Measurements from ENCODE around the gene DNAH9.
A peak's percentile ranks its signal among the peaks of the same experiment; 100 is the strongest.

Gene DNAH9

GRCh38 chr17:11852912-11853311 lies 254.6 kb downstream of the DNAH9 start:
- DNase-seq (ENCODE audit: low read depth in 1 of 2, low spot score in 1 of 2): no peak
- in situ Hi-C loops (cut with HindIII; ENCODE audit: low pct_unique_long_range_greater_than_20kb, low sequenced_read_pairs): no loop called here
- no peak for TF ChIP-seq JUND (IDR thresholded peaks at IDR 0.05; ENCODE audit: low read depth)

DNA sequence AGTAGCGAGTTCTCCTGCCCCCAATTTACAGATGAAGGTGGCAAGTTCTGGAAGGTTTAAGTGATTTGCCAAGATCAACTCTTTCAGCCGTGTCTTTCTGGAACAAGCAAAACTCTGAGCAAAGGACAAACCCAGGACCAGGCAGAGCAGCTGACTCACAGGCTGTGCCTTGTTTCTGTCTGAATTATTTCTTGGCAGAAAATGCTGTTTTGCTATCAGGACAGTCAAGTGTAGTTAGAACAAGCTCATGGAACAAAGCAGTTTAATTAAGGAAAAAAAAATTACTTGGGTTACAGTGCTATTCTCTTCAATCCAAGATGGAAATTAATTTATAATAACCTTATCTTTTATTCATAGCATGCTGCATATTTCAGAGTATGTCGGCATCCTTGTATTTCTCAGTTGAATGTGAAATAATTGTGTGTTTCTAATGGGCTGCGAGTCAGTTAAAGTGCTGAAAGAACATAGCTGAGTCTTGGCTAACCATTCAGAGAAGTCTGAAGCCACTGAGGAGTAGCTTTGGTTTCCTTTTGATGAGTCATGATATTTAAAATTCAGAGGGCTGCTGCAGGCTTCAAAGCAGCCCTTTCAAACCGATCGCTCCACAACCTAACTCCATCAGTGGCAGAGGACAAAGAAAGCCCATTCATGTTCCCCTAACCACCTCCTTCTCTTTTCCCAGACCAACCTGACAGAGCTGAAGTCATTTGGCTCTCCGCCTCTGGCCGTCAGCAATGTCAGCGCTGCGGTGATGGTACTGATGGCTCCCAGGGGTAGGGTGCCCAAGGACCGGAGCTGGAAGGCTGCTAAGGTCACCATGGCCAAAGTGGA lies 255.3 kb downstream of the DNAH9 start:
- TF ChIP-seq JUND (IDR thresholded peaks at IDR 0.05; ENCODE audit: low read depth): no peak
- in situ Hi-C loops (cut with HindIII; ENCODE audit: low pct_unique_long_range_greater_than_20kb, low sequenced_read_pairs): no loop called here
- no peak for DNase-seq (ENCODE audit: low read depth in 1 of 2, low spot score in 1 of 2)

DNA sequence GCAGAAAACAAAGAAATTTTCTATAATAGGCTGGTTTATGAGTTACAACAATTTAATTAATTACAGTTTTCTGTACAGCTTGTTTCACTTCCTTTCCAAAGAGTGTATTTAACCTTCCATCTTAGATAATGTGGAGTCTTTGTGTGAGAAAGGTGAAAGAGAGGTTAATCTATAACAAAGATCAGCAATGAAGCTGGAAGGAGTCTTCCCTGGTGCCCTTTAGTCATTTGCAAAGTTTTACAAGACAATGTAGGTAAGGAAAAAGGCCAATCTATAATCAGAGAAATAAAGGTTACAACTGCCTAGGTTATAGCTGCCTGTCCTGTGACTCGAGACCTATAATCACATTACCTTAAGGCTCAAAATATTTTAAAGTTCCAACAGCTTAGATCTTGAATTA lies 257.0 kb downstream of the DNAH9 start:
- DNase-seq (ENCODE audit: low read depth in 1 of 2, low spot score in 1 of 2): no peak
- TF ChIP-seq JUND (IDR thresholded peaks at IDR 0.05; ENCODE audit: low read depth): no peak
- in situ Hi-C loops (cut with HindIII; ENCODE audit: low pct_unique_long_range_greater_than_20kb, low sequenced_read_pairs): no loop called here

GRCh38 chr17:11857006-11857405 lies 258.7 kb downstream of the DNAH9 start:
- no peak for DNase-seq (ENCODE audit: low read depth in 1 of 2, low spot score in 1 of 2)
- in situ Hi-C loops (cut with HindIII; ENCODE audit: low pct_unique_long_range_greater_than_20kb, low sequenced_read_pairs): no loop called here
- no peak for TF ChIP-seq JUND (IDR thresholded peaks at IDR 0.05; ENCODE audit: low read depth)

GRCh38 chr17:11869680-11870394 lies 271.6 kb downstream of the DNAH9 start:
- in situ Hi-C loops (cut with HindIII; ENCODE audit: low pct_unique_long_range_greater_than_20kb, low sequenced_read_pairs): no loop called here
- no peak for TF ChIP-seq JUND (IDR thresholded peaks at IDR 0.05; ENCODE audit: low read depth)
- DNase-seq (ENCODE audit: low read depth in 1 of 2, low spot score in 1 of 2): no peak

GRCh38 chr17:11871773-11872172 lies 273.5 kb downstream of the DNAH9 start:
- TF ChIP-seq JUND (IDR thresholded peaks at IDR 0.05; ENCODE audit: low read depth): no peak
- in situ Hi-C loops (cut with HindIII; ENCODE audit: low pct_unique_long_range_greater_than_20kb, low sequenced_read_pairs): no loop called here
- DNase-seq (ENCODE audit: low read depth in 1 of 2, low spot score in 1 of 2): no peak

DNA sequence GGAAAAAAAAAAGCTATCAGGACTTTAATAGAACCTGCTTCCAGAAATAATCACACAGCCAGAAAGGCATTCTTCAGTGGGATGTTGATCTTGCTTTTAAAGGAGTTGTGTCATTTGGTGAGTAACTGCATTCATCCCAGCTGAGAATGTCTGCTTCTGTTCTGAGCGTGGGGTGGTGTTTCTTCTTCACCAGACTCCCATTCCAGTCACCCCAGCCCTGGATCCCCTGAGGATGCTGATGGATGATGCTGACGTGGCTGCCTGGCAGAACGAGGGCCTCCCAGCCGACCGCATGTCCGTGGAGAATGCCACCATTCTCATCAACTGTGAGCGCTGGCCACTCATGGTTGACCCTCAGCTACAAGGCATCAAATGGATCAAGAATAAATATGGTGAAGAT lies 276.5 kb downstream of the DNAH9 start:
- in situ Hi-C loops (cut with HindIII; ENCODE audit: low pct_unique_long_range_greater_than_20kb, low sequenced_read_pairs): no loop called here
- no peak for TF ChIP-seq JUND (IDR thresholded peaks at IDR 0.05; ENCODE audit: low read depth)
- DNase-seq (ENCODE audit: low read depth in 1 of 2, low spot score in 1 of 2): no peak

GRCh38 chr17:11880714-11881113 lies 282.4 kb downstream of the DNAH9 start:
- no peak for TF ChIP-seq JUND (IDR thresholded peaks at IDR 0.05; ENCODE audit: low read depth)
- peak; percentile 7 to 55 for DNase-seq (ENCODE audit: low read depth in 1 of 2, low spot score in 1 of 2)
- in situ Hi-C loops (cut with HindIII; ENCODE audit: low pct_unique_long_range_greater_than_20kb, low sequenced_read_pairs): no loop called here

DNA sequence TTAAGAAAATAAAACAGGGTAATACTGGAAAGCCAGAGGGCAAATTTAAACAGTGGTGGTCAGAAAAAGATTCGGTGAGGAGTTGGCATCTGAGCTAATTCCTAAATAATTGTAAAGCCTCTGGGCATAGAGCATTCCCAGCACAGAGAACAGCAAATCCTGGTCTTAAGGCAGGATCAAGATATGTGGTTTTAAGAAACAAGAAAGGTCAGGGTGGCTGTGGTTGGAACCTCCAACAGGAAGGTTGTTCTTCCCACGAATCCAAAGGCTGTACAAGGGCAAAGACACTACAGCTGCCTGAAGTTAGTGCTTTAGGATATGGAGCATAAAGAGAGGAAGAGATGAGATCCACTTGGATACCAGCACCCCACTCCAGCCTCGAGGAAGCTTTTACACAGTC lies 284.4 kb downstream of the DNAH9 start:
- in situ Hi-C loops (cut with HindIII; ENCODE audit: low pct_unique_long_range_greater_than_20kb, low sequenced_read_pairs): no loop called here
- no peak for DNase-seq (ENCODE audit: low read depth in 1 of 2, low spot score in 1 of 2)

GRCh38 chr17:11885051-11885450 lies 286.8 kb downstream of the DNAH9 start:
- DNase-seq (ENCODE audit: low read depth in 1 of 2, low spot score in 1 of 2): no peak
- TF ChIP-seq JUND (IDR thresholded peaks at IDR 0.05; ENCODE audit: low read depth): no peak
- in situ Hi-C loops (cut with HindIII; ENCODE audit: low pct_unique_long_range_greater_than_20kb, low sequenced_read_pairs): no loop called here

More for the DNA sequence above, 284.4 kb downstream of the DNAH9 start:
- TF ChIP-seq JUND (IDR thresholded peaks at IDR 0.05; ENCODE audit: low read depth): no peak

DNA sequence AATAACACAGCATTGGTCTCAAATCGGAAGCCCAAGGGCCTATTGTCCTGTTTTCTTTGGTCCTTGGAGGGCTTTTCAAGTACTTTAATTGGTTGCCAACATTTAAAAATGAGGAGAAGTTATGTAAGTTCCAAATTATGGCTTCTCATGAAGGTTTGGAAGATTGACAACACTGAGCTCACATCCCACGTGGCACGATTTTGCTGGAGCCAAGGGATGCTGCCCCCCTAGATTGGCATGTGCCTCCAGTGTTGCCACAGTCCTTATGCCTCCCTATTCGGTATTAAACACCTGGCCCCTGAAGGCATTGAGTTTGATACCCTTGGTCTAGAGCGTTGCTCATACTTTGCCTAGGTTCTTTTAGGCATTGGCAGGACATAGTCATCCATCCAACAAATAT lies 291.0 kb downstream of the DNAH9 start:
- in situ Hi-C loops (cut with HindIII; ENCODE audit: low pct_unique_long_range_greater_than_20kb, low sequenced_read_pairs): no loop called here
- no peak for DNase-seq (ENCODE audit: low read depth in 1 of 2, low spot score in 1 of 2)
- no peak for TF ChIP-seq JUND (IDR thresholded peaks at IDR 0.05; ENCODE audit: low read depth)

- in situ Hi-C loops (cut with HindIII; ENCODE audit: low pct_unique_long_range_greater_than_20kb, low sequenced_read_pairs): no loop called here
- DNase-seq (ENCODE audit: low read depth in 1 of 2, low spot score in 1 of 2): no peak
- no peak for TF ChIP-seq JUND (IDR thresholded peaks at IDR 0.05; ENCODE audit: low read depth)
Observed at GRCh38 chr17:11893862-11894261, 295.6 kb downstream of the DNAH9 start.

DNA sequence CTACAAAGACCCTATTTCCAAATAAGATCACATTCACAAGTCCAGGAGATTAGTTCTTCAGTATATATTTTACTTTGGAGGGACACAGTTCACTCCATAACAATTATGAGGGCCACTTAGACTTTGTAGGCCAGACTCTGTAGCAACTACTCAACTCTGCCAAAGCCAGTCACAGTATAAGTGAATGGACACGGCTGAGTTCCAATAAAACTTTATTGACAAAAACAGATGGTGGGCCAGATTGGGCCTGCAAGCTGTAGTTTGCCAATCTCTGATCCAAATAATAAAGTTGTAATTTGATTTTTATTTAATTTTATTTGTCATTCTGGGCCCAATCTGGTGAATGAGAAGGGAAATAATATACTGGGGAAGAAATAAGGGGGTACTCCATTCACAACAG lies 297.9 kb downstream of the DNAH9 start:
- in situ Hi-C loops (cut with HindIII; ENCODE audit: low pct_unique_long_range_greater_than_20kb, low sequenced_read_pairs): no loop called here
- no peak for DNase-seq (ENCODE audit: low read depth in 1 of 2, low spot score in 1 of 2)
- TF ChIP-seq JUND (IDR thresholded peaks at IDR 0.05; ENCODE audit: low read depth): no peak

Data from T47D (cell line).